ENCODE results near the gene MOV10L1.

GRCh38 chr22:50081426-50082196 lies 8.2 kb upstream of the MOV10L1 start:
- TF ChIP-seq EZH2 (IDR thresholded peaks at IDR 0.05; ENCODE audit: low read length, missing control alignments) = no peak
- TF ChIP-seq CTCF (conservative IDR thresholded peaks at IDR 0.05 in 1 of 2, IDR thresholded peaks at IDR 0.05 in 1 of 2; ENCODE audit: low read depth in 1 of 2, low read length in 2 of 2) = no peak

Measured in fibroblast of lung (primary cell).